Choroid plexus epithelial cell (primary cell): ENCODE results near the gene POLD4.

Experiments
- DNase-seq: peaks from one replicate; pipeline ENCODE4 v3.0.0-alpha.2; 2010; ENCODE audit warnings: low read depth
- H3K4me3 ChIP-seq: 2 replicates; pipeline ENCODE4 v1.5.1; 2011; ENCODE audit warnings: low read depth, mild to moderate bottlenecking, control low read depth, low read length, moderate library complexity
- CTCF ChIP-seq: conservative IDR thresholded peaks from 2 replicates; pipeline ENCODE4 v1.5.1; 2011; ENCODE audit warnings: low read depth, mild to moderate bottlenecking, control low read depth, inconsistent platforms, low read length, moderate library complexity

POLD4 gene

DNA sequence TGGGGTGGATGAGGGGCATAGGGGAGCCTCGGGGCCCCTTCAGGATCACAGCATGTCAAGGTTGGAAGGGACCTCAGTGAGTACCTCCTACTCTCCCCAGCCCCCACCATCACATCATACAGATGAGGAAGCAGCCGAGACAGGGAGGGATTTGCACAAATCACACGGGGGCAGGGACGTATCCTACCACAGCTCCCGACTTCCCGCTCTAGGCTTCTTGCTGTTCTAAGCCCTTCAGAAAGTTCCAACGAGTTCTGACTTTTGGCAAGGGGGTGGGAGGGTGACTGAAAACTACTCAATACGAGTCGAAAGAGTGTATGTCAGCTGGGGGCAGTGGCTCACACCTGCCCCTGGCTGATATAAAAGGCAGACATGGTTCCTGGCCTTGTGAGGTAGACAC, 33.7 kb upstream of the POLD4 start:
- no peak for TF ChIP-seq CTCF
- no peak for DNase-seq
- no peak overlapping the region for H3K4me3 ChIP-seq

GRCh38 chr11:67384851-67385366, 31.6 kb upstream of the POLD4 start:
- DNase-seq: peak; percentile 42
- TF ChIP-seq CTCF: no peak
- no peak overlapping the region for H3K4me3 ChIP-seq

- H3K4me3 ChIP-seq: no peak overlapping the region
- peak; percentile 99 for TF ChIP-seq CTCF
- DNase-seq: peak; percentile 83
Measured at GRCh38 chr11:67382276-67383136, 29.2 kb upstream of the POLD4 start.

- H3K4me3 ChIP-seq: no peak overlapping the region
- no peak for DNase-seq
- TF ChIP-seq CTCF: no peak
Measured at GRCh38 chr11:67381244-67381972, 28.1 kb upstream of the POLD4 start.

- peak; percentile 47 for DNase-seq
- no peak overlapping the region for H3K4me3 ChIP-seq
- TF ChIP-seq CTCF: no peak
Measured at GRCh38 chr11:67379061-67380058, 26.0 kb upstream of the POLD4 start.

- no peak for TF ChIP-seq CTCF
- H3K4me3 ChIP-seq: no peak overlapping the region
- DNase-seq: no peak
Measured at GRCh38 chr11:67378544-67378943, 25.2 kb upstream of the POLD4 start.
